Neural cell (in vitro differentiated cells): ENCODE results near the gene GSG1L2.

Experiments used
- CTCF ChIP-seq: fragments of 450-650 bp; IDR thresholded peaks from 2 replicates; pipeline ENCODE4 v1.5.1; 2014; ENCODE audit warnings: antibody characterized with exemption, mild to moderate bottlenecking, moderate library complexity; ENCODE audit not compliant: poor library complexity, severe bottlenecking
- EP300 ChIP-seq: fragments of 450-650 bp; conservative IDR thresholded peaks from 2 replicates; pipeline ENCODE4 v1.6.1; 2014; ENCODE audit warnings: antibody characterized with exemption, mild to moderate bottlenecking, moderate library complexity; ENCODE audit not compliant: poor library complexity, severe bottlenecking
- EZH2 ChIP-seq: fragments of 200-600, 300-800 bp; shearing (Covaris generic), sonication (generic); IDR thresholded peaks from 2 replicates; pipeline ENCODE4 v1.6.1; 2014; ENCODE audit warnings: antibody characterized with exemption, low read length, borderline replicate concordance, mild to moderate bottlenecking; ENCODE audit not compliant: insufficient read depth, poor library complexity, severe bottlenecking
- MXI1 ChIP-seq: fragments of 450-650 bp; conservative IDR thresholded peaks from 2 replicates; pipeline ENCODE4 v1.6.1; 2014; ENCODE audit warnings: antibody characterized with exemption, mild to moderate bottlenecking; ENCODE audit not compliant: poor library complexity, severe bottlenecking
- POLR2AphosphoS5 ChIP-seq: IDR thresholded peaks from 2 replicates; pipeline ENCODE4 v1.6.1; 2012
- RAD21 ChIP-seq: fragments of 450-650 bp; conservative IDR thresholded peaks from 2 replicates; pipeline ENCODE4 v1.6.1; 2014; ENCODE audit warnings: antibody characterized with exemption, mild to moderate bottlenecking, moderate library complexity
- REST ChIP-seq: IDR thresholded peaks from 2 replicates; pipeline ENCODE4 v1.6.1; 2012; ENCODE audit warnings: borderline replicate concordance
- SMC3 ChIP-seq: fragments of 450-650 bp; conservative IDR thresholded peaks from 2 replicates; pipeline ENCODE4 v1.6.1; 2014; ENCODE audit warnings: antibody characterized with exemption, mild to moderate bottlenecking, moderate library complexity; ENCODE audit not compliant: poor library complexity
- TAF1 ChIP-seq: IDR thresholded peaks from 2 replicates; pipeline ENCODE4 v1.6.1; 2012; ENCODE audit warnings: low read depth

GRCh38 chr17:9811537-9811936, 10.3 kb downstream of the GSG1L2 start:
- no peak for TF ChIP-seq CTCF
- TF ChIP-seq MXI1 = no peak
- no peak for TF ChIP-seq EZH2
- no peak for TF ChIP-seq REST
- TF ChIP-seq EP300 = no peak
- no peak for TF ChIP-seq POLR2AphosphoS5
- TF ChIP-seq SMC3 = no peak
- no peak for TF ChIP-seq RAD21
- TF ChIP-seq TAF1 = no peak
